GM12873 (cell line): ENCODE measurements around the gene EHHADH.

Source experiments
- CTCF ChIP-seq: IDR thresholded peaks from 2 replicates; pipeline ENCODE4 v1.5.1; 2012; ENCODE audit warnings: low read depth, mild to moderate bottlenecking, moderate library complexity, low read length, control low read depth; ENCODE audit not compliant: insufficient read depth; ENCODE audit errors: missing control alignments

The EHHADH gene

GRCh38 chr3:185250653-185251052 is 3.2 kb downstream of the EHHADH start:
- no peak for TF ChIP-seq CTCF

GRCh38 chr3:185250247-185250646 is 3.6 kb downstream of the EHHADH start:
- no peak for TF ChIP-seq CTCF

- no peak for TF ChIP-seq CTCF
These were observed 11.2 kb downstream of the EHHADH start for GRCh38 chr3:185242642-185243041.

GRCh38 chr3:185236969-185237368 is 16.9 kb downstream of the EHHADH start:
- TF ChIP-seq CTCF: no peak

GRCh38 chr3:185233328-185233727 is 20.5 kb downstream of the EHHADH start:
- TF ChIP-seq CTCF: no peak

- TF ChIP-seq CTCF: no peak
These were observed 28.3 kb downstream of the EHHADH start for GRCh38 chr3:185225523-185225922.

- TF ChIP-seq CTCF: no peak
These were observed 28.8 kb downstream of the EHHADH start for GRCh38 chr3:185225080-185225479.
